ENCODE results near the gene PLCB4.
A peak's percentile ranks its signal among the peaks of the same experiment; 100 is the strongest.

The PLCB4 gene

GRCh38 chr20:9223296-9223695 is 154.4 kb downstream of the PLCB4 start:
- no peak for DNase-seq (ENCODE audit: low read depth)

GRCh38 chr20:9225879-9226278 is 157.0 kb downstream of the PLCB4 start:
- no peak for DNase-seq (ENCODE audit: low read depth)

DNA sequence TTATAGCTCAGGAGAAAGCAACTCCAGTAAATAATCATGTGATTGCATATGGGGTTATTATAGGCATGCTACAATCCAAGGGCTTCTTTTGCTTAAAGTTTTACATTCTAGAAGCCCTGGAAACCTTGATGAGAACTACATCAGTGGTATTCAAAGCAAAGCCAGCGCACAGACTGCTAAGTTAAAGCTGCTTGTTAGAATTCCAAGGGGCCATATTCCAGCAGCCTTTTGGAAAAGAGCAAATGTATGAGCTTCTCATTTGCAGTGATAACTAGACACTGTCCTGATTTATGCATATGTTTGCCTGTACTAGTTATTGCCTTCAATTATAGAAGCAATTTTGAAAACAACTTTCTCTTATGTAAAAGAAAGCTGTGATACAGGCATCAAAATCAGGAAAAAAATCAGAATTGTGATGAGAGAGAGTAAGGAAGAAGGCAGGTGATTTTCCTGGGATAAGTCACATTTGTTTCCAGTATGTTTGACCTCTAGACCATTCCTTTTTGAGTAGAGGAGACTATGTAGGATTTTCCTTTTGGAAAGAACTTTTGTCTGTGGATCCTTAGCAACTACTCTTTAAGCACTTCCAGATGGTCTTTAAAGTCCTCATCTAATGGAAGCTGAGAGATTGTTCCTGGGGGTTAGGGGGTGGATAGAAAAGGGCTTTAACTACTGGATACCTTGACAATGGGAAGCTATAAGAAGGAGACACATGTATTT is 159.2 kb downstream of the PLCB4 start:
- DNase-seq (ENCODE audit: low read depth): no peak

GRCh38 chr20:9228774-9229450 is 160.0 kb downstream of the PLCB4 start:
- DNase-seq (ENCODE audit: low read depth): no peak

- no peak for DNase-seq (ENCODE audit: low read depth)
Measured at GRCh38 chr20:9230406-9230805, 161.5 kb downstream of the PLCB4 start.

- DNase-seq (ENCODE audit: low read depth): no peak
Measured at GRCh38 chr20:9233804-9234203, 164.9 kb downstream of the PLCB4 start.

DNA sequence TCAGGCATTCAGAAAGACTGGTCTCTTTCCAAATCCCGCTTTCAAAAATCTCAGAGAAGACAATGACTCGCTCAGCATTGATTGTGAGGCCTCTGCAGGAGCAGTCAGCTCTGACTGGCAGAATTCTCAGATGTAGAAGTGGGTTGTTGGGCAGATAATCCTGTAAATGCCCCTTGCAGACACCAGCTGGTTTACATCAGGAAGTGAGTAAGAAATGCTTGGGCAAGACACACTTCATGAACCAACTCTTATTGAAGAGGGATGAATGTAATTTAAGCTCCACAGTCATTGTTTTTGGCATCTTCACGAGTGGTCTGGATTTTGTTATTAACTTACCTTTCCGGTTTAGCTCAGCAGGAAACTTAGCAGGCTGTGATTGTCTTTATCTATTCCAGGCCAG is 166.6 kb downstream of the PLCB4 start:
- DNase-seq (ENCODE audit: low read depth): peak; percentile 78

DNA sequence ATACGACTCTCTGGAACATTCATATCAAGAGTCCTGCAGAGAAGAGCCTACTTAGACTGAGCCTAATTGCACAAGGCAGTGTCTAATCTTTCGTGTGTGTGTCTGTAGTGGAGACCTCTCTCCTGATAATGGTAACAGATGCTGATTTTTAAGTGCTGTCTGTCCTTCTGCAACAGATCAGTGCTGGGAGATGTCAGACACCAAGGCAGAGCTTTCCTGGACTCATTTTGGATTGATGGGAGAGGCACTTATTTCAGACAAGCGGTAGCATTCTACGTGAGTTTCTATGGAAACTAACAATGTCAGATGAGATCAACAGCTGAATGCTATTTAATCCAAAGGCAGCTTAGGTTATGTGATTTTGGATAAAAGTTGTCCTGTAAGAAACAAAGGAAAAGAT is 167.6 kb downstream of the PLCB4 start:
- DNase-seq (ENCODE audit: low read depth): no peak

- DNase-seq (ENCODE audit: low read depth): peak; percentile 66
Measured at GRCh38 chr20:9241232-9241692, 172.4 kb downstream of the PLCB4 start.

DNA sequence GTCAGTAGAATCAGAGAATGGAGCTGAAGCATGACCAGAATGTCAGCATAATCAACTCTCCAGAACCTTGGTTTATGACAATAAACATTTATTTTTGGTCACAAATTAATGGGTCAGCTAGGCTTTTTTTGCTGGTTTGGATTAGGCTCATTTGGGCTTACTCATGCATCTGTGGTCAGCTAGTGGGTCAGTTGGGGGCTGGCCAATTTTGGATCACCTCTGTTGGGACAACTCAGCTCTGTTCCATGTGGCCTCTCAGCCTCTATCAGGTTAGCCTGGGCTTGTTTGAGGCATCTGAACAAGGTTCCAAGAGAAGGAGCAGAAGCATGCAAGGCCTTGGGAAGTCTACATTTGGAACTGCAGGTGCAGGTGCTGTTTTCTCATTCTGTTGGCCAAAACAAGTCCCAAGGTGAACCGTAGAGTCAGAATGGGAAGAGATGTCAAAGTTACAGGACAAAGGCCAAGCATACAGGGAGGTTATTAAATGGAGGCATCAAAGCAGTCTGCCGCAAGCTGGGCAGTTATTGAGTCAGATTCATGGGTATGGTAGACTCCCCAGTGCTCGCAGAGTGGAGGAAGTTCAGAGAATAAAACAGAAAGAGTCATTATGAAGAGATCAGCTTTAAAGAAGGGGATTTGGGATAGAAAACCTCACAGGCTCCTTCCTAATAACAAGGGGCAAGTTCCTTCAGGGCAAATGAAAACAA is 173.0 kb downstream of the PLCB4 start:
- peak; percentile 4 for DNase-seq (ENCODE audit: low read depth)

- DNase-seq (ENCODE audit: low read depth): no peak
Measured at GRCh38 chr20:9243986-9244385, 175.1 kb downstream of the PLCB4 start.

GRCh38 chr20:9244811-9245210 is 175.9 kb downstream of the PLCB4 start:
- no peak for DNase-seq (ENCODE audit: low read depth)

- DNase-seq (ENCODE audit: low read depth): no peak
Measured at GRCh38 chr20:9246731-9247130, 177.8 kb downstream of the PLCB4 start.

DNA sequence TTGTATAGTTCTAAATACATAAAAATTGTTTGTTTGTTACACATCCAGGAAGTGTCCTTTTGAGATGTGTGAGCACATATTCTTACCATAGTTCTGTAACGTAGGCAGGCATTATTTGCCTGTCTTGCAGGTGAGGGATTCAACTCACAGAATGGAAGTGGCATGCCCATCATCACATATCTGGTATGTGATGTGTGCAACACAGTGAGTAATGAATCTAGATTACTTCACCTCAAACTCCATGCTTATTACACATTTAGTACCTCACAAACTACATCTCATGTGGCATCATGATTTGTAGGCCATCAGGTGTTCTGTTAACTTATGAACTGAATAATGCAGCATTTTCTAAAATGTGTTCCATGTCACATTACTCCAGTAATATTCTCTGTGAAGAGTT is 181.6 kb downstream of the PLCB4 start:
- DNase-seq (ENCODE audit: low read depth): no peak

DNA sequence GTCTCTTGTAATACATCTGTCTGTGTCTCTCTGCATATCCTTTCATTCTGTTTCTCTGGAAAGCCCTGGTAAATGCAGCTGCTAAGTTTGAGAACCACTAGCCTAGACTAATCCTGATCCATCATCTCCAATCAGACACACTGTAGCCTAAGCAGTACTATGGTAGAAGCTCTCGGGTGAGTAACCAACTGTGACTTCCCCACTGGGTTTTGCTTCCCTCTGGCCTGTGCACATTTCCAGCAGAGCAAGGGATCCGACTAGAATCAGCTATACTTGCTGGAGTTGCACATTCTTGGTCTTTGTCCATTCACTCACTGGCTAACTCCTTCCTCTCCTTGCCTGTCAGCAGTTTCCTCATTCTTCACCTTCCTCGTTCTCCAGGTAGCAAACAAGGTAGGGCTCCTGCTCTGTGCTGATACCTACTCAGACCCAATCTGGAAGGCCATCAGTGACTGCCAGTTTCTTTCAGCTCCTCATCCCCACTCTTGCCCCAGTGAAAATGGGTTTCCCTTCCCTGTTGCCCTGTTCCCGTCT is 184.2 kb downstream of the PLCB4 start:
- no peak for DNase-seq (ENCODE audit: low read depth)

DNA sequence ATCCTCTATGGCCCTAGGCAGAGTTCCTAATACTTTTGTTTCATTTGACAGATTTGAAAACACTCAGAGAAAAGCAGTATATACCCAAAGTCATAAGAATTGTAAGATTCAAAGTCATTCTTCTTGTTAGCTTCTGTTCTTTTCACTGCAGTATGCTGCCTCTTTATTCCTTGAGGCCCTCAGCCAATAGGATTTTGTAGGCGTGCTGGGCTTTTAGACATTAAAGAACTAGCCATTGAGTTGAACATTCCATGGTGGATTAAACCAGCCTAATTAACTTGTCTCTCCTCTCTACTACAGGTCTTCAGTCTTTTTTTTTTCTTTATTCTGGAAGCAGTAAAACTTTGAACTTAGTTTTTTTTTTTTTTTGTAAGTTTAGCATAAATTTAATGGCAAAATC is 186.3 kb downstream of the PLCB4 start:
- no peak for DNase-seq (ENCODE audit: low read depth)

DNA sequence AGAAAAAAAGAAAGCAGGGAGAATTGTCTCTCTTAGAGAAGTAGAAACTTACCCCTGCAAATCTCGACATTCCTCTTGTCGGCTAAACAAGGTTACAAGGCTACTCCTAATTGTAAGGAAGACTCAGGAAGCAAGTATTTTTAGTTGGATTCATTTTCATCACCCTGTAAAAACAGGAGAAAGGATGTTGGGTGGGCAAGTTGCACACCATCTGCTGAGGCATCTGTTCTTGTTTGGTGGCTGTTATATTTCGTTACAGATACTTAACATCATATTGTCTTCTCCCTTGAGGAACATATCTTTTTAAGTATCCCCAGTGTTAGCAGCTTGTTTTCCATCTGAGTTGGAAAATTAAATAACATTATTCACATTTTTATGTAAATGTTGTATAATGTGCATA is 187.5 kb downstream of the PLCB4 start:
- no peak for DNase-seq (ENCODE audit: low read depth)

- DNase-seq (ENCODE audit: low read depth): no peak
Measured at GRCh38 chr20:9258901-9259300, 190.0 kb downstream of the PLCB4 start.

DNA sequence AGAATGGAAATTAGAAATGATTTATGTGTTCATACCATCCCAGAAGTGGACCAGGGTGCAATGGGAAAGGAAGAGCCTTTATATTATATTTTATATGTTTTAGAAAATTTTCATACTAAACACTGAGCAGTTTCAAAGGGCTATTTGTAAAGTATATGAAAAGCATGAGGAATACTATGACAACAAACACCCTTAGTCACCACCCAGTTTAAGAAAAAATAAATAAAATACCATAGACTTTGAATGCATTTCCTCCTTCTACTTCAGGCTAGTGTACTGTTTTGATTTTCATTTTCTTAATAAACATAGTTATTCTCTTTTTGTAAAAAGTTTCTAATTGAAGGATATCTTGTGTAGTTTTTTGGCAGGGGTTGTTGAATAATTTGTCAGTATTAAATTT is 191.1 kb downstream of the PLCB4 start:
- no peak for DNase-seq (ENCODE audit: low read depth)

DNA sequence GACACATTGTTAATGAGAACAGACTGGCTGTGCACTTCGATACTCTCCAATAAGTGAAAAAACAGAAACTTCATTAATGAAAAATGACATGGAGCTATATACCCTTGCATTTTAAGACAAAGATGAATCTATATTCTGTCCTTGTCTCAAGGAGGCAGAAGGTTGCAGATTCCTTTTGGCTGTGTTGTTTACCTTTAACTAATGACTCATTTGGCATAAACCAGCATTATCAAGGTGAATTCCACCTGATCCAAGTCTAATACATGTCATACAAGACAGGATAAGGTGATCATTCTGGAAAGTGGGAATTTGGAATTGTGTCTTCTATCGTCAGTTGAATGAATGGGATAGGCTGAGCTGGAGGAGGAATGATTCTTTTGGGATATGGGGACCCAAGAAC is 192.9 kb downstream of the PLCB4 start:
- no peak for DNase-seq (ENCODE audit: low read depth)

GRCh38 chr20:9262653-9263194 is 193.8 kb downstream of the PLCB4 start:
- peak; percentile 20 for DNase-seq (ENCODE audit: low read depth)

DNA sequence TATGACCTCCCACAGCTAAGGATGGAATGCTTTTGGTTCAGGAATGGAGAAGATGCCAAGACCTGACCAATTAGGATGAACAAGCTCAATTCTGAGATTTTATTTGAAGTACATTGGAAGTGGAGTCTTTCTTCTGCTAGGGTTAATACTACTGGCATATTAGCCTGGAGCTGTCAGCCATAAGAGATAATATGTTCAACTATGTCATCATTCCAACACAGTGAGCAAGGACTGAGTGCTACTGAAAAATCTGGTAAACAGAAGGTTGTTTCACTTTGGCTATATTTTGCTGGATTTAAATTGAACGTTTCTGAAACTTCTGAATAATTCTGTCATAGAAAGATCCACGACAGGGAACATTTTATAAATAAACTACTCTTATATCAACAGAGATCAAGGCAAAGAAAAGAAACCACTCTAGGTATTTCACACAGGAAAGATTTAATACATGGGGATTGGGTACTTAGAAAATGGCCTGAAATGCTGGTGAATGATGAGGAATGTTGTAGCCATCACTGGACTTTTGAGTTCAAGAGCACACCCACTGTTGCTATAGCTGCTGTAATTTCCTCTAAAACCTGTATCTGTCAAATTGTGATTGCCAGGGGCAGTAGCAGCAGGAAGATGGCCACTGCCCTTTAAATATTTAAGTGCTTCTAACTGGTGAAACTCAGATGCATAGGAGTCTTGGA is 200.5 kb downstream of the PLCB4 start:
- peak; percentile 18 for DNase-seq (ENCODE audit: low read depth)

All from amniotic epithelial cell (primary cell).